HG02840 (cell line): Measurements from ENCODE around the gene GLYR1.
"Not testable (repeated sequence)": the region's sequence is repeated elsewhere in the genome, so short reads cannot be mapped to it uniquely, and the experiment has no call there.

Experiments used
- ATAC-seq: cut with Tn5 transposase; IDR thresholded peaks from one replicate; pipeline ENCODE4 v1.9.1; 2021; ENCODE audit warnings: mild to moderate bottlenecking, moderate library complexity, moderate number of reproducible peaks; ENCODE audit not compliant: unreplicated experiment, low FRiP score

The GLYR1 gene

DNA sequence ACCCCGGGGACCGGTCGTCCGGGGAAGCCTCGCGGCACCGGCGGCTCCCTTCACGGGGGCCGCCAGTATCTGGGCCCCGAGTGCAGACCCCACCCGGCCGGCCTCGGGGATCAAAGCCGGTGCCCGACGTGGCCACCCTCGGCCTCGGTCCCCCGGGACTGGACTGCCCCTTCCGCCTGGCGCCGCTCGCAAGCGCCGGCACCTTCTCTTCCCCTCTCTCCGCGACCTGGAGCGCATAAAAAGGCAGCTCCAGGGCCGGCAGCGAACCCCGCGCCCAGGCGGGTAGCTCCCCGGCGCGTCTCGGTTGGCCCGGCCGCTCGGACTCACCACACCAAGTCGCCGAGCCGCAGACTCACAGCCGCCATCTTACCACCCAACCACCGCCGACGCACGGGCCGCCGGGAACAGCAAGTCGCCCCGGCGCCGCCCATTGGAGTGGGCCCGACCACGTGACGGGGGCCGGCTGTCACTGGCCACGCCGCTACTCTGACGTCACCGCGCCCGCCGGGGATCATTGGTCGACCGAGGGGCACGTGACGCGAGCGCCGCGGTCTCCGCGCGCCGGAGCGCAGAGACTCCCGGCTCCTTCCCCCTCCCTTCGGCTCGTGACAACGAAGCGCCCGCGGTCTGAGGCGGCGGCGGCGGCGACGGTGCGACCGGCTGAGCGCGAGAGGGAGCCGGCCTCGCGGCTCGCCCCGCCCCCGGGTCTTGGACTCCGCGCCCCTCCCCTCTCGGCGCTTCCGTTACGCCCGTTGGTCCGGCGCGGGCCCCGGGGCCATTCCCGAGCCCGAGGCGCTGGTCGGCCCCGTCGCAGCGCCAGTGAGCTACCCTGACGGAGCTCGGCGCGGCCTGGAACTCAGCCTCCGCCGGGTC, at the start of gene GLYR1, which contains the start of gene UBN1:
GLYR1 (minus strand) TSS at position 388 of the 873 bp plus-strand sequence; CDS start at position 365, 23 bp downstream.
UBN1 (plus strand) TSS at position 581 of the 873 bp plus-strand sequence. CDS start 5,437 bp downstream, outside the sequence.
- ATAC-seq: peak; percentile 87

DNA sequence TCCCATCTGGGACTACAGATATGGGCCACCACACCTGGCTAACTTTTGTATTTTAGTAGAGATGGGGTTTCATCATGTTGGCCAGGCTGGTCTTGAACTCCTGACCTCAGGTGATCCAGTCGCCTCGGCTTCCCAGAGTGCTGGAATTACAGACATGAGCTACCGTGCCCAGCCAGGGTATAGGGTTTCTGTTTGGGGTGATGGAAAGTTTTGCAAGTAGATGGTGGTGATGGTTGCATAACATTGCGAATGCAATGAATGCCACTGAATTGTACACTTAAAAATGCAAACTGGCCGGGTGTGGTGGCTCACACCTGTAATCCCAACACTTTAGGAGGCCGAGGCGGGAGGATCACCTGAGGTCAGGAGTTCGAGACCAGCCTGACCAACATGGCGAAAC, 49.7 kb upstream of the GLYR1 start:
- not testable (repeated sequence) for ATAC-seq

DNA sequence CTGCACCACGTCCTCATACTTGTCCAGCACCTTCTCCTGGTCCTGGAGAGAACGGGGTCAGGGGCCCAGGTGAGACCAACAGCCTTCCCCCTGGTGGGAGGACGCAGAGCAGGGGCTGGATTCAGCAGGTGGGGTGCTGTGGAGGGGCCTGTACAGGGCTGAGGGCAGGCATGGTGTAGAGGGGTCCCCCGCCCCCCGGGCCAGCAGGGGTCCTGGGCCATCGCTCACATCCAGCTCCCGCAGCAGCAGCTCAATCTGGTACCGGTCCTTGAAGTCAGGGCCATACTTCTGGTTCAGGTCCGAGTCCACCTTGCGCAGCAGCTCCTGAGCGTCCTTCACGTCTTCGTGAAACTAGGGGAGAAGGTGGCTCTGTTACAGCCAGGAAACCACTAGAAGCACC, 48.3 kb upstream of the GLYR1 start:
- no peak for ATAC-seq

DNA sequence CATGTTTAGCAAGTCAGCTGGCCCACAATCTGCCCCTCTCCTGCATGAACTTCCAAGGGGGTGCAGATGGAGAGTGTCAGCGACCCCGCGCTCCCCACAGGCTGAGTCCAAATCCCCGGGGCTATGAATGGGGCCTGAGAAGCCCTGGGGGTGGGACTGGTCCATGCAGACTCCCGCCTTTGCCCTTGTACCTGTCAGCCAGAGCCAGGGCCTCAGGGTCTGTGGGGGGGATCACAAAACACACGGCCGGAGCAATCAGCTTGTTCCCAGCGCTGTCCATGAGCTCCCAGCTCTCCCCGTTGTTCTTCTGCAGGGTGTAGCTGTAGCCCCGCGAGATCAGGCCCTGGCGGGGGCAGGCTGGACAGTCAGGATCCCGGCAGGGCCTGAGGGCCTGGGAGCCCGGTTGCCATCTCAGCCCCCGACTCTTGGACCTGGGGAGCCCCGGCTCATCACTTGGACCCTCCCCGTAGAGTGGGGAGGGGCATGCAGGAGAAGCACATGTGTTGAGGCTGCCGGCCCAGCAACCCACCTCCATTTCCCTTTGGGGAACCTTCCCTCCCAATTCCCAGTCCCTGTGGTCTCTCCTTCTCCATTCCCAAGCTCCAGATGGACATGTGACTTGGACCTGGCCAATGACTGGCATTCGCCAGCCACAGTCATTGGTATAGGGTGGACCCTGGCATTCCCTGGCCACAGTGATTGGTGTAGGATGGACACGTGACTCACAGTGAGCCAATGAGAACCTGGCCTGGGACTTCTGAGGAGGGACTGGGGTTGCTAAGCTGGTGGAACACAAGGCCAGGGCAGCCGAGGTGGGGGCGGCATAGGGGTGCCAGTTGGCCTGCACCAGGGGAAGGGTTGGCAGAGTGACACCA, 47.4 kb upstream of the GLYR1 start:
- no peak for ATAC-seq

DNA sequence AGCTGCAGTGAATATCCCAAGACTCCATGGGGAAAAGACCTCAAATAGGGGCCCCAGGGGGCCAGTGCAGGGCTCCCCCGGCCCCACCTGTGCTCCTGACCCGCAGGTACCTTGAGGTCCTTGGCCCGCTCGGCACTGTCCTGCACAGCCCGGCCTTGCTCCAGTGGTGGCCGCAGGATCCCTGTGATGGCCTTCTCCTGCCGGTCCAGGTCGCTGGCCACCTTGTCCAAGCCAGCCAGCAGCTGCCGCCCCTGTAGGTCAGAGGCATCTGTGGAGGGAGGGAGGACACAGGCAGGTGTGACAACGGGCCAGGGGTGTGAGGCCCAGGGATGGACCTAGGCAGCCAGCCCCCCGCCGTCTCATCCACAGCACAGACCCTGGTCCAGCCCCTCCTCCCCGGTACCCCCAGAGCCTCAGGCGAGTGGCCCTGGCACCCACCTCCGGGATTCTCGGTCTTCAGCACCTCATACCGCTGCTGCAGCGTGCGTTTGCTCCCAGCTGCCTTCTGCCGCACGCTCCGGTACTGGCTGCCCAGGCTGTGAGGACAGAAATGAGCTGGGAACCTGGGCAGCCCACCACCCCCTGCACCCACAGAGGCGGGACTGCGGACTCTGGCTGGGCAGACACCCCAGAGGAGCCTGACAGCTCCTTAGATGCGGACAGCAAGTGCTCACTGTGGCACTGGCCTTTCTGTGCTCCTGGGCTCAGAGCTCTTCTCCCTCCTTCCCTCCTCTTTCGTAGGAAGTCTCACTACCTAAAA, 46.2 kb upstream of the GLYR1 start:
- ATAC-seq: no peak

DNA sequence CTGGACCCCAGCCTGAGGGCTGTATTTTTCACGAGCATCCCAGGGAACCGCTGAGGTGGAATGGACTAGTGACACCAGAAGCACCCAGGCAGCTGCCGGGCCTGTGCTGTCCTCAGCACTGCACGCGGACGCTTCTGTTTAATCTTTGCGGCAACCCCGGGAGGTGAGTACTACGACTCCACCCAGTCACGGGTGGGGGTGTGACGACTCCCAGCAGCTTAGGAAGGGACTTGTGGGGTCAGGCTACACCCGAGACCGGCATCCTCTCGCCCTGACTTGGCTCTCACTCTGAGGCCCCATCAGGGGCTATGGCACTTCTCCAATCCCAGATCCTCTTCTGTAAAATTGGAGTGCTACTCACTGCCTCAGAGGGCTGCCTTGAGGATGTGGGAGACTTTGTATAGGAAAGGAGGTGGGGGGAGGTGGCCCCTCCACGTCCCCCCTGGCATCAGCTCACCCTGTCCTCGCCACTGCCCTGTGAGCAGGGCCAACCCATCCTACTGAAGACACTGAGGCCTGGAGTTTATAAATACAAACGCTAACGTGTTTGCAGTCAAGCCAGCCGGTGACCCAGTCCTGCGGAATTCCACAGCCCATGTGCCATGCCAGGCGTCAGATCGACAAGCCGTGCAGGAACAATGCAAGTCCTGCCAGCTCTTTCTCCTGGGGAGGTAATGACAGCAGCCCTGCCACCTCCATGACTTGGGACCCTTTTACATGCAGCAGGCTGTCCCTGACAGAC, 45.4 kb upstream of the GLYR1 start:
- no peak for ATAC-seq

DNA sequence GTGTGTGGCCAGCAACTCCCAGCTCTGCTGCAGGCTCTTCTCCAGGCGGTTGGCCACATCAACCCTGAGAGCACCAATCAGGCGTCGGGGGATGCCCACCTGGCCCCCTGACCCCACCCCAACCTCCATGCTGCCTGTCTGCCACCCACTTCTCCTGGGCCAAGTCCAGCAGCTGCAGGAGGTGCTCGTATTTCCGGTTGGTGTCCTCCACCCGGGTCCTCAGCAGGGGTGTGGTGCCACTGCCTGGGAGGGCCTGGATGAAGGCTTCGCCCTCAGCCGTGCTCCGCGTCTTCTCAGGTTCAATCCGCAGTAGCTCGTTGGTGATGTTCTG, 44.8 kb upstream of the GLYR1 start:
- no peak for ATAC-seq

DNA sequence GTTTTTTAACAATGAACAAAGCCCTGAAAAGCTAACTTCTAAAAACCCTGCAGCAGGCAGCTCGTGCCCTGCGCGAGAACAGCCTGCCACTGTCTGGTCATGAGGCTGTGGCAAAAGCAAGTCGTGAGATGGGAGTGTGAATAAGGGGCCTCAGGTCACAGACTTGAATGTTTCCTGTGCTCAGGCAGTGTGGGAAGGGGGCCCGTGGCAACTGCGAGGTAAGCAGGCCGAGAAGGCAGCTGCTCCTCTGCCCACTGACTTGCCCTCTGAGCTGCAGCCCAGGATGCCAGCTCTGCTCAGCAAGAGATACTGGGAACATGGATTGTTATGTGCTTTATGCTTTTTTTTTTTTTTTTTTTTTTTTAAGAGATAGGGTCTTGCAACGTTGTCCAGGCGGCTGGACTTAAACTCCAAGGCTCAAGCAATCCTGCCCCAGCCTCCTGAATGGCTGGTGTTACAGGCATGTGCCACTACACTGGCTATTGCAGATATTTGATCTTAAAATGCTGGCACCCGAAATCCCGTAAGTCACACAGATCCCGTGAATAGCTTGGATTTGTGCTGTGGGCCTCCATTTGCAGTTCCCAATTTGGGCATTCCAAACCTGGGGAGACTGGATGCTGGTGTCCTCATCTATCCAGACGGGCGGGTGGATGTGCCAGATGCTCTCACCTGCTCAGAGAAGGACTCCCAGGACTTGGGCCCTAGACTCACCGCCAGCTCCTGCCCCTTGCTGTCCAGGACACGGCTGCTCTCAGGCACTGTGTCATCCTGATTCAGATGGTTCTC, 44.2 kb upstream of the GLYR1 start:
- ATAC-seq: no peak

DNA sequence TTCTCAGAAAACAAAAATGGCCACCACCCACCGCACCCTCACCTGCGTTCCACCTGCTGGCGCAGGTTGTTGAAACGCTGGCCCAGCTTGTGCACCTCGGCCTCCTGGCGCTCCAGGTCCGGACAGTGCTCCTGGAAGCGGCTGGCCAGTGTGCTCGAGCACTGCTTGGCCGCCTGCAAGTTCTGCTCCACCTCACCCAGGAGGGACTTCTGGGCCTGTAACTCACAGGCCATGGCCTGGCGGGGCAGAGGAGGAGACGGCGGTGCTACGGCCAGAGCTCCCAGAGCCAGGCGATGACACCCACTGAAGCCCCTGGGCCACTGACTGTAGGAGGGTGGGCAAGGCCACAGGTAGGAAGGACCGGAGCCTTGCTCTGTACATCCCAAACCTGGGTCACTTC, 43.6 kb upstream of the GLYR1 start:
- ATAC-seq: no peak

DNA sequence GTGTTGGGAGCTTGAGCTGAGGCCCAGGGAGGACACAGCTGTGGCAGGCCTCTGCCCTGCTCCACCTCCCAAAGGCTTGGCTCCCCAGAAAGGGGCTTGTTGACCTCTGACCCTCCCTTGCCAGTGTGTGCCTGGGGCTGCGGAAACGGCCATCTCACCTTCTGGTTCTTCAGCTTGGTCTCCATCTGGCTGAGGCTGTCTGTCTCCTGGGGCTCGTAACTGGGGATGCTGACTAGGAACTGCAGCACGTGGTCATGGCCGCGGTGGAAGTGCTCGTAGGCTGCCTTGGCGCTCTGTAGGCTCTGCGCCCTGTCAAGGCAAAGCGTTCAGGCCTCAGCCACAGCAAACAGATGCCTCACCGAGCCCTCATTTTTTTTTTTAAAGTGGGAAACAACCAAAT, 42.9 kb upstream of the GLYR1 start:
- no peak for ATAC-seq

DNA sequence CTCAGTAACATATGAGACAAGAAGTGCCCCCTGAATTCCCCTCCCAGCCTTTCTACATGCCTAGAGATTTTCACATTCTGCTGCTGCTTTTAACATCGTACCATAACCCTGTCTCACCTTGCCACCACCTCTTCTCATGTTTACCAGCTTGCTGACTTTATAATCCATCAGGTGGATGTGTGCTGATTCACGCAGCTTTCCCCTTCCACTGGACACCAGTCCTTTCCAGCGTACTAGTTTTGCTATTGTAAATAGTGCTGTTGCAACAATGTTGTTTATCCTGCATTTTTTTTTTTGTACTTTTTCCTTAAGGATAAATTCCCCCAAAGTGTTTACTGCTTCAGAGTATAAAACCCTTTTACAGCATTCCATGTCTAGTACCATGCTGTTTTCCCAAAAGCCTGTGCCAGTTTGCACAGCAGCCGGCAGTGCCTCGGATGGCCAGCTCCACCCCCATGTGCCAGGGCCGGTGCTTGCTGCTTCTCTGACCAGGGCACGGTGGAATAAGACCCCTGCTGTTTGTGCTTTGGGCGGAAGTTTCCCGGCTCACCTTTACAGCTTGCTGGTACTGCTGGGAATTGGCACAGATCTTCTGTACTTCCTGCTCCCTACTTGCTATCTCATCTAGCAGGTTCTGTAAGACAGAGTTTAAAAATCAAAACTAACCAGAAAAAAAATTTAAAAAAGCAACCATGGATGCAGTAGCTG, 41.5 kb upstream of the GLYR1 start:
- no peak for ATAC-seq

DNA sequence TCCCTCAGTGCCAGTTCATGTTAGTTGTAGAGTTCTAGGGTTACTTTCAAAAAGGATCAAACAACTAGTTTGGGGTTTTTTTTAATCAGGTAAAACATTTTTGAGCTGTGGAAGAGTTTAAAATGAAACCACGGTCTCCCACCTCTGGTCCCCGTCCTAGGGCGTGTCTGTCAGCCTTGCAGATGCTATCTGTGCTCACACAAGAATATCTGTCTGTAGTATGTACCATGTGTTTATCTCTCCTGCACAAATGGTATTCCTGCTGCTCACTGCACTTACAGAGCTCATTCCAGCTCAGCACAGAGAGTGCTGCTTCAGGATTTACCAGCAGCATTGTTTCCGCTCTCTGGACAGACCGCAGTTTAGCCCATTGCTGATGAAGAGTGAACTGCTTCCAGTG, 39.1 kb upstream of the GLYR1 start:
- no peak for ATAC-seq

DNA sequence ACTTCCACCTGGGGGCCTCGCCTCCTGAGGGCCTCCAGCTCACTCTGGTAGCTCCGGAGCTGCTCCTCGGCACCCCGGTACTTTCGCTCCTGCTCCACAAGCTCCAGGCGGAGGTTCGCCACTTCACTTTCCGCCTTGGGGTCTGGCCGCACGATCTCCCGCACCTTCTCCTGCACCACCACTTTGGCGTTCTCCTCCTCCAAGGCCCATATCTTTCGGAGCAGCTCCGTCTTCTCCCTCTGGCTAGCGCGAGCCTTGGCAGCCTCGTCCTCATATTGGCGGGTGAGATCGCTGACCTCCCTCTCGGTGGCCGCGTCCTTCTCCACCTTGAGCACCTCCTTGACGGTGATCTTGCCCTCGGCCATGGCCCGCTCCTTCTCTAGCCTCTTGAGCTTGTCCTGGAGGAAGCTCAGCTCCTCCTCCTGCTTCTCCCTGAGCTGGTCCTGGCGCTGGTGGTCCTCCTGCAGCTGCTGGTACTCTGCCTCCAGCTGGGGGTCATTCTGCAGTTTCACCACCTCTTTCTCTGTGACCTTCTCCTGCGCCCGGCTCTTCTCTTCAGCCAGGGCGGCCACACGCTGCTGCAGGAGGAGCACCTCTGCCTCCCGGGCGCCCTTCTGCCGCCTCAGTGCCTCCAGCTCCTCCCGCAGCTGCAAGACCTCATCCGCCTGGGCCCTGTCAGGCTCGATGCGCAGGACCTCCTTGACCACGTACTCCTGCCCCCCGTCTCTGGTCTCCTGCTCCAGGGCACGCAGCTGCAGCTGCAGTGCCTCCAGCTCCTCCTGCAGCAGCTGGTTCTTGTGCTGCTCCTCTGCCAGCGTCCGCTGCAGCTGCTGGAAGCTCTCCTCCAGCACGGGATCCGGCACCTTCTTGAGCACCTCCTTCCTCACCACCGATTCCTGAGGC, 38.1 kb upstream of the GLYR1 start:
- no peak for ATAC-seq

DNA sequence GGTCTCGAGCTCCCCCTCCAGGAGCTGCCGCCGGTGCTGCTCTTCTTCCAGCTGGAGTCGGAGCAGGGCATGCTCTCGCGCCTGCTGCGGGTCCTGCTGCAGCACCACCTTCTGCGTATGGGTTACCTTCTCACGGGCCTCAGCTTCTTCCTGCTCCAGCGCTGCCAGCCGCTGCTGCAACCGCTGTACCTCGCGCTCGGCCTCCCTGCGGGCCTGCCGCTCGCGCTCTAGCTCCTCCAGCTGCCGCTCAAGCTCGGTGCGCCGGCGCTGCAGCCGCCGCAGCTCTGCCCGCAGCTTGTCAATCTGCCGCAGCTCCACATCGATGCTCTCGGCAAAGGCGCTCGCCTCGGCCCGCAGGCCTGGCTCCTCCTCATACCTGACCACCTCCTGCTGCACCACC, 37.1 kb upstream of the GLYR1 start:
- ATAC-seq: no peak

DNA sequence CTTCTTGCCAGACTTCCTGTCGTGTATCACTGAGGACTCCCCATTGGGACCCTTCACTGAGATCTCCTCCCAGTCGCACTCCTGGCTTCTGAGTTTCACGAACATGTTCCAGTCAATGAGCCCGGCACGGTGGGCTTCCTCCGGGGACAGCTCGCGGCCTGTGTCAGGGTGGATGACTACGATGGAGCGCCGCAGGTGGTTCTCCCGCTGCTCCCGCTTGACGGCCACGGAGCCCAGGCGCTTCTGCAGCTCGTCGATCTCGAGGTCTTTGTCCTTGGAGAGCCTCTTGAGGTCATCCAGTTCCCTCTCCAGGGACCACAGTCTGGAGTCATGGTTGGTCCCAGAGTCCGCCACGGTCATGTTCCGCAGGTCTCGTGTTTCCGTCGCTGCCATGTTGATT, 36.4 kb upstream of the GLYR1 start:
- ATAC-seq: no peak

DNA sequence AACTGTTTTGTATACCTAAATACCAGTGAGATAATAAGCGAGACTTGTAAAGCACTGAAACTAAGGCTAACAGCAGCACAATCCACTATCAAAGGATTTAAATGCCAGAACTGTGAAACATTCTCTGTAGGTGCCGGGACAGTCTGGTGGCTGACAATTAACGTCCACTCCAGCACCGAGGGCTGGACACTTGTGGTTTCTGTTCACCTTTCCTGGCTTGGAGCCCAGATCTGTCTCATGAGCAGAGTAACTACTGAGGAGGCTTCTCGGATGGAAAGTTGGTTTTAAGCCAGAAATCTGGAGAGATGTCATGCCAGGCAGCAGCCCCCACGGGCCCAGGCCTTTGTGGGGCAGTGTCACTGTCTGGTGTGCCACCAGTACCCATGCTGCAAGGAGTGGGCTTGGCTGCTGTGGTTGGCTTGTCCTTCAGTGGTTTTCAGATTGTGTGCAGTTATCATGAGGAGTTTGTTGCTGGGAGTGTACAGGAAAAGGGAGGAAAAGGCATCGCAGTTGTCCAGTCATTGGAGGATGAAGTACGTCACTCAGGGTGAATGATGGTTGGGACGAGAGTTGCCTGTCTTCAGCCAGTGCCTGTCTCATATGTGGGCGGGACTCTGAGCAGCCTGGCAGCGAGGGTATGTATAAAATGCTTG, 35.7 kb upstream of the GLYR1 start:
- no peak for ATAC-seq

DNA sequence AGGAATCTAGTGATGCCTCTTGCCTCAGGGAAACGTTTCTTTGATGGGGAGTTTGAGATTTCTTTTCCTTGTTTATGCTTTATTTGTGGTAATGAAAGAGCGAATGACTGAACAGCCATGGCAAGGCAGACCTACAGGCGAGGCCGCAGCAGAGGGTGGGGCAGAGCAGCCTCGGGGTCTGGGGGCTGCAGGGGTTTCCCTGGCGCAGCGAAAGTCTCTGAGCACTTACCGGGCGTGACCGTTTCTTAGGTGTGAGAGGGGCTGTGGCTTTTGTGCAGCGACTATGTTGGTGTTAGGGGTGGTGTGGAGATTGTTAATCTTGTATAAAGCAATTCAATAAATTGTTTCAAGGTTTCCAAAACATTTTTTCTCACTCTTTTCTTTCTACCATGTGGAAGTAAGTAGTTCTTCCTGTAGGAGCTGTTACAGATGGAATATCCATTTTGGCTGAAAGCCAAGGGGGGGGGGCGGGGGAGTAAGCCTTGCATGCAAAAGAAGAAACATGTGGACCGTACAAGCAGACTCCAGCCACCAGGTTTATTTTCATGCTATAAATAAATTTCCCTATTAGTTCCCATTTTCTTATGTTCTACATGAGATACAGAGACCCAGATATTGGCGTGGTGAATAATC, 35.0 kb upstream of the GLYR1 start:
- ATAC-seq: no peak
